Endothelial cell of umbilical vein (primary cell): ENCODE measurements around the gene OPRL1. TPM values are rescaled to one million over a fixed set of nuclear protein-coding genes. Genes with fewer than 3 reads are reported as not detected.

Experiments
- BruUV-seq: library from RNA; stranded (reverse); fragments of 400-500 nt; replicated peaks from 2 replicates; lab custom pipeline; 2021; lab: Mats Ljungman, UMichigan
- CTCF ChIA-PET: fragments of 300-600, 350-600 bp; sonication (Branson Sonifier 250); formaldehyde crosslinking; loops from one replicate; lab custom pipeline; 2021; ENCODE audit warnings: antibody characterized with exemption, inconsistent platforms; lab: Charles Lee
- POLR2A ChIA-PET: fragments of 300-600, 350-600 bp; sonication (Branson Sonifier 250); formaldehyde crosslinking; loops from one replicate; lab custom pipeline; 2021; ENCODE audit warnings: antibody characterized with exemption, inconsistent platforms; lab: Charles Lee
- DNase-seq: peaks from one replicate; pipeline ENCODE4 v3.0.0-alpha.2; 2011; ENCODE audit warnings: low read depth, low spot score
- FAIRE-seq: peaks from 2 replicates; lab custom pipeline; 2011; peaks lifted over from hg19 to GRCh38; lab: Jason Lieb, UNC
- H2AFZ ChIP-seq: 2 replicates; pipeline ENCODE4 v1.6.0; 2012; ENCODE audit warnings: low read depth, low read length, control low read depth, inconsistent platforms
- H3K27ac ChIP-seq: 2 replicates; pipeline ENCODE4 v1.5.1; 2011; ENCODE audit warnings: low read depth, mild to moderate bottlenecking, control low read depth, low read length, moderate library complexity; ENCODE audit not compliant: insufficient read depth
- H3K27me3 ChIP-seq, 2 experiments: 2 replicates each; pipeline versions ENCODE4 v1.6.0 to v1.6.1; 2011; ENCODE audit warnings: low read length in 2 of 2, mixed read lengths in 1 of 2; ENCODE audit not compliant: control insufficient read depth in 2 of 2, insufficient read depth in 2 of 2
- H3K36me3 ChIP-seq, 2 experiments: 2 replicates in 1 of 2; 3 replicates in 1 of 2; pipeline ENCODE4 v1.5.1; 2011; ENCODE audit warnings: low read length in 2 of 2, mild to moderate bottlenecking in 1 of 2, moderate library complexity in 1 of 2; ENCODE audit not compliant: control insufficient read depth in 2 of 2, insufficient read depth in 2 of 2; ENCODE audit errors: extremely low read depth in 1 of 2
- H3K4me1 ChIP-seq: 3 replicates; pipeline ENCODE4 v1.5.1; 2011; ENCODE audit warnings: mild to moderate bottlenecking, low read length; ENCODE audit not compliant: control insufficient read depth, insufficient read depth; ENCODE audit errors: extremely low read depth
- H3K4me2 ChIP-seq: 2 replicates; pipeline ENCODE4 v1.6.1; 2011; ENCODE audit warnings: low read length, control low read depth, mixed read lengths; ENCODE audit not compliant: insufficient read depth
- H3K4me3 ChIP-seq, 3 experiments: fragments of 200-600 bp in 1 of 3; sonication (generic), shearing (Covaris generic) in 1 of 3; replicated peaks in 1 of 3; 2 replicates each; pipeline ENCODE4 v1.5.1; 2011 to 2016; ENCODE audit warnings: control low read depth in 3 of 3, low read length in 3 of 3, mild to moderate bottlenecking in 2 of 3, inconsistent platforms in 1 of 3, low read depth in 1 of 3, moderate library complexity in 1 of 3; ENCODE audit not compliant: insufficient read depth in 1 of 3
- H3K79me2 ChIP-seq: 2 replicates; pipeline ENCODE4 v1.6.0; 2012; ENCODE audit warnings: low read length, inconsistent platforms; ENCODE audit not compliant: control insufficient read depth, insufficient read depth
- H3K9ac ChIP-seq: replicated peaks from 2 replicates; pipeline ENCODE3; 2011; ENCODE audit warnings: low read length, control low read depth; ENCODE audit not compliant: insufficient read depth; ENCODE audit errors: extremely low read depth
- H3K9me1 ChIP-seq: replicated peaks from 3 replicates; pipeline ENCODE4 v1.6.0; 2011; ENCODE audit warnings: mild to moderate bottlenecking, low read length; ENCODE audit not compliant: control insufficient read depth, insufficient read depth; ENCODE audit errors: extremely low read depth
- H3K9me3 ChIP-seq: replicated peaks from 2 replicates; pipeline ENCODE4 v1.5.1; 2012; ENCODE audit warnings: low read length, inconsistent platforms; ENCODE audit not compliant: control insufficient read depth, insufficient read depth
- H4K20me1 ChIP-seq: replicated peaks from 2 replicates; pipeline ENCODE3; 2011; ENCODE audit warnings: mild to moderate bottlenecking, low read length; ENCODE audit not compliant: control insufficient read depth, insufficient read depth; ENCODE audit errors: extremely low read depth
- CTCF ChIP-seq, 2 donors: IDR thresholded peaks; 1 replicate in 1 of 2; 2 replicates in 1 of 2; pipeline ENCODE4 v1.5.1; 2011; ENCODE audit warnings: low read length in 2 of 2, mild to moderate bottlenecking in 2 of 2, moderate library complexity in 2 of 2, control low read depth in 1 of 2, inconsistent platforms in 1 of 2, low read depth in 1 of 2; ENCODE audit not compliant: insufficient read depth in 1 of 2; ENCODE audit errors: extremely low read depth in 1 of 2
- EZH2 ChIP-seq: IDR thresholded peaks from 2 replicates; pipeline ENCODE4 v1.6.1; 2012; ENCODE audit warnings: borderline replicate concordance, low read depth, mild to moderate bottlenecking, moderate library complexity, low read length, inconsistent platforms; ENCODE audit not compliant: severe bottlenecking
- GATA2 ChIP-seq: IDR thresholded peaks from 2 replicates; pipeline ENCODE4 v1.7.0; 2011; ENCODE audit warnings: low read depth, mild to moderate bottlenecking, moderate library complexity, mixed read lengths, low read length; ENCODE audit not compliant: insufficient read length, insufficient read depth
- JUN ChIP-seq: IDR thresholded peaks from 2 replicates; pipeline ENCODE4 v1.6.1; 2011; ENCODE audit warnings: borderline replicate concordance, low read depth; ENCODE audit not compliant: insufficient read length, insufficient read depth
- dilution Hi-C: fragments of 300-500 bp; cut with MboI; formaldehyde crosslinking; loops from one replicate; pipeline ENCODE4 v1.15.0; 2019; ENCODE audit warnings: low sequenced_read_pairs; ENCODE audit not compliant: extremely low pct_ligation_motif_present
- intact Hi-C: fragments of 100-400 bp; cut with micrococcal nuclease; formaldehyde crosslinking; loops from one replicate; pipeline ENCODE4 v1.10.0; 2022
- polyA plus RNA-seq, 4 experiments: library from polyadenylated mRNA; depleted of rRNA in 3 of 4; stranded (reverse) in 3 of 4; unstranded in 1 of 4; fragments of >200 nt; gene quantifications; 2 replicates each; pipeline versions ENCODE4 v1.2.1 to v1.2.3, GENCODE V29; 2011 to 2012; ENCODE audit warnings: missing spikeins in 1 of 4
- total RNA-seq: library from RNA; stranded (reverse); gene quantifications from 2 replicates; pipeline ENCODE4 v1.2.3, GENCODE V29; 2021

The OPRL1 gene
- total and polyA plus RNA-seq, 2 donors (not counting 3 experiments of a cell fraction or from before 2014, with no cell fraction given): 1.9 to 2.0 TPM

GRCh38 chr20:64145458-64146300 is 65.8 kb downstream of the OPRL1 start:
- H3K27ac ChIP-seq: no peak overlapping the region
- H3K27me3 ChIP-seq: no peaks in the 10 kb centered on the region
- POLR2A ChIA-PET: no interaction called here
- no peaks in the 10 kb centered on the region for H3K79me2 ChIP-seq
- H4K20me1 ChIP-seq: no peaks in the 10 kb centered on the region
- CTCF ChIA-PET: no interaction called here
- dilution Hi-C loops (no loop called here), intact Hi-C loops (no loop called here)
- DNase-seq: no peak
- H2AFZ ChIP-seq: no peak overlapping the region
- H3K9ac ChIP-seq: no peak overlapping the region
- TF ChIP-seq JUN (no peak), GATA2 (no peak), CTCF (IDR thresholded peaks at IDR 0.05; ENCODE audit: extremely low read depth in 1 of 2, insufficient read depth in 1 of 2, low read depth in 1 of 2, low read length in 2 of 2) (peak in 1 of 2 donors; percentile 4), EZH2 (no peak)
- H3K4me3 ChIP-seq: no peak overlapping the region
- H3K9me1 ChIP-seq: no peaks in the 10 kb centered on the region
- no peak for FAIRE-seq
- H3K36me3 ChIP-seq: no peaks in the 10 kb centered on the region
- H3K4me1 ChIP-seq: no peaks in the 10 kb centered on the region
- no TSS peak for BruUV-seq
- H3K9me3 ChIP-seq: peaks cover 2% of the 10 kb centered on the region
- H3K4me2 ChIP-seq: no peak overlapping the region
